Upper lobe of left lung (tissue), 6 donors: ENCODE data around the gene SNTG2. TPM values are rescaled to one million over a fixed set of nuclear protein-coding genes. Genes with fewer than 3 reads are reported as not detected.

ENCODE experiments used
- ATAC-seq, 2 donors: fragments of 200-7000 bp; cut with Tn5 transposase; one replicate each; pipeline ENCODE4 v1.9.1; 2022; ENCODE audit warnings: mild to moderate bottlenecking in 2 of 2, moderate library complexity in 2 of 2; ENCODE audit not compliant: low FRiP score in 2 of 2
- DNase-seq, 2 donors: peaks; one replicate each; pipeline ENCODE4 v3.0.0-alpha.2; 2019 to 2020
- H3K27ac ChIP-seq, 4 donors: fragments of 200-600 bp; sonication (generic); one replicate each; pipeline ENCODE4 v1.5.1; 2016 to 2019
- H3K27me3 ChIP-seq, 4 donors: fragments of 200-600 bp; sonication (generic); one replicate each; pipeline ENCODE4 v1.5.1; 2017 to 2019
- H3K36me3 ChIP-seq, 4 donors: fragments of 200-600 bp; sonication (generic); one replicate each; pipeline ENCODE4 v1.5.1; 2016 to 2019
- H3K4me1 ChIP-seq, 4 donors: fragments of 200-600 bp; sonication (generic); one replicate each; pipeline ENCODE4 v1.5.1; 2018 to 2019
- H3K4me3 ChIP-seq, 4 donors: fragments of 200-600 bp; sonication (generic); one replicate each; pipeline ENCODE4 v1.5.1; 2017 to 2019; ENCODE audit warnings: mild to moderate bottlenecking in 2 of 4, moderate library complexity in 1 of 4
- H3K9me3 ChIP-seq, 4 donors: fragments of 200-600 bp; sonication (generic); one replicate each; pipeline ENCODE4 v1.5.1; 2018 to 2019
- CTCF ChIP-seq, 6 experiments: fragments of 450-650 bp in 4 of 6; fragments of 200-600 bp in 2 of 6; sonication (generic) in 2 of 6; IDR thresholded peaks; one replicate each; pipeline ENCODE4 v1.5.1; 2016 to 2019; ENCODE audit warnings: antibody characterized with exemption in 6 of 6
- EP300 ChIP-seq, 4 donors: sonication (generic); formaldehyde crosslinking; IDR thresholded peaks; one replicate each; pipeline ENCODE4 v1.5.1; 2017; ENCODE audit warnings: antibody characterized with exemption in 4 of 4, control low read depth in 2 of 4
- POLR2A ChIP-seq, 4 donors: fragments of 450-650 bp; IDR thresholded peaks; one replicate each; pipeline ENCODE4 v1.5.1; 2016 to 2017; ENCODE audit warnings: antibody characterized with exemption in 4 of 4, mild to moderate bottlenecking in 2 of 4
- POLR2AphosphoS5 ChIP-seq, 2 donors: sonication (generic); formaldehyde crosslinking; IDR thresholded peaks; one replicate each; pipeline ENCODE4 v1.5.1; 2017; ENCODE audit warnings: antibody characterized with exemption in 2 of 2
- WGBS, 2 donors: methylation state at CpG; one replicate each; pipeline ENCODE4 v1.1.5; 2017 to 2018; 5-methylcytosine and 5-hydroxymethylcytosine counted together
- total RNA-seq, 6 donors: library from RNA; depleted of rRNA in 4 of 6; stranded (reverse); fragments of >200 nt in 4 of 6; gene quantifications; one replicate each; pipeline versions ENCODE4 v1.1.0 to v1.2.1, GENCODE V29; 2016 to 2021
- donor health status: DM: no; HTN: no; CAD: no; lungs with moderate emphysema.
- donor health status: DM: no; HTN: yes; CAD: no; lungs with severe emphysema.

Gene SNTG2
- total RNA-seq, 6 donors from 2014 or later: 1.1 to 13.6 (median 3.0) TPM

- ATAC-seq: no peak
- Histone ChIP-seq H3K27me3 (no peaks in the 10 kb centered on the region), H3K9me3 (no peaks in the 10 kb centered on the region), H3K27ac (no peak overlapping the region), H3K4me1 (peaks cover 0 to 3% (median 0%) of the 10 kb centered on the region in 4 donors), H3K4me3 (no peak overlapping the region), H3K36me3 (no peaks in the 10 kb centered on the region)
- DNase-seq: no peak
- 73 to 82% methylated on average over 7 of the region's 7 CpGs for WGBS, 2 donors
- TF ChIP-seq POLR2A (IDR thresholded peaks at IDR 0.05) (no peak), CTCF (IDR thresholded peaks at IDR 0.05) (no peak), POLR2AphosphoS5 (IDR thresholded peaks at IDR 0.05) (no peak)
Measured at GRCh38 chr2:1137264-1137663, 186.6 kb downstream of the SNTG2 start.

- no peaks in the 10 kb centered on the region for H3K9me3 ChIP-seq
- peaks cover 0 to 3% (median 0%) of the 10 kb centered on the region in 4 donors for H3K4me1 ChIP-seq
- no peak overlapping the region for H3K4me3 ChIP-seq
- WGBS, 2 donors: 69 to 82% methylated on average over 6 to 15 of the region's 15 CpGs
- no peaks in the 10 kb centered on the region for H3K27me3 ChIP-seq
- DNase-seq (peak in 1 of 2 donors; percentile 66), ATAC-seq (peak in 1 of 2 donors; percentile 28)
- H3K27ac ChIP-seq: no peak overlapping the region
- no peaks in the 10 kb centered on the region for H3K36me3 ChIP-seq
- TF ChIP-seq CTCF (IDR thresholded peaks at IDR 0.05) (no peak), POLR2AphosphoS5 (IDR thresholded peaks at IDR 0.05) (no peak), POLR2A (IDR thresholded peaks at IDR 0.05) (no peak), EP300 (IDR thresholded peaks at IDR 0.05) (no peak)
Measured at GRCh38 chr2:1137913-1138391, 187.3 kb downstream of the SNTG2 start.

- Histone ChIP-seq H3K9me3 (no peaks in the 10 kb centered on the region), H3K27ac (no peak overlapping the region), H3K4me3 (no peak overlapping the region), H3K36me3 (no peaks in the 10 kb centered on the region), H3K27me3 (no peaks in the 10 kb centered on the region), H3K4me1 (peaks cover 0 to 3% (median 0%) of the 10 kb centered on the region in 4 donors)
- TF ChIP-seq POLR2A (IDR thresholded peaks at IDR 0.05): no peak
- no peak for TF ChIP-seq EP300 (IDR thresholded peaks at IDR 0.05)
- peak; percentile 43 to 77 (median 68) for TF ChIP-seq CTCF (IDR thresholded peaks at IDR 0.05)
- ATAC-seq (peak in 1 of 2 donors; percentile 61), DNase-seq (peak in 1 of 2 donors; percentile 85)
- WGBS, 2 donors: 55% methylated on average over 11 to 17 of the region's 17 CpGs
Measured at GRCh38 chr2:1140389-1141003, 189.8 kb downstream of the SNTG2 start.

- peaks cover 0 to 3% (median 0%) of the 10 kb centered on the region in 4 donors for H3K4me1 ChIP-seq
- no peak overlapping the region for H3K4me3 ChIP-seq
- peak overlapping the region in 1 of 4 donors; percentile 44 for H3K27ac ChIP-seq
- ATAC-seq (no peak), DNase-seq (no peak)
- H3K9me3 ChIP-seq: no peaks in the 10 kb centered on the region
- no peak for TF ChIP-seq CTCF (IDR thresholded peaks at IDR 0.05)
- no peak for TF ChIP-seq EP300 (IDR thresholded peaks at IDR 0.05)
- peak in 1 of 2 donors; percentile 37 for TF ChIP-seq POLR2AphosphoS5 (IDR thresholded peaks at IDR 0.05)
- 50 to 56% methylated on average over 7 of the region's 7 CpGs for WGBS, 2 donors
- no peaks in the 10 kb centered on the region for H3K27me3 ChIP-seq
- no peaks in the 10 kb centered on the region for H3K36me3 ChIP-seq
Measured at GRCh38 chr2:1141079-1141478, 190.4 kb downstream of the SNTG2 start.

- DNase-seq (no peak), ATAC-seq (no peak)
- H3K4me1 ChIP-seq: no peaks in the 10 kb centered on the region
- no peaks in the 10 kb centered on the region for H3K9me3 ChIP-seq
- no peak overlapping the region for H3K4me3 ChIP-seq
- TF ChIP-seq EP300 (IDR thresholded peaks at IDR 0.05) (no peak), CTCF (IDR thresholded peaks at IDR 0.05) (no peak), POLR2AphosphoS5 (IDR thresholded peaks at IDR 0.05) (no peak), POLR2A (IDR thresholded peaks at IDR 0.05) (no peak)
- H3K27me3 ChIP-seq: no peaks in the 10 kb centered on the region
- no peaks in the 10 kb centered on the region for H3K36me3 ChIP-seq
- WGBS, 2 donors: 81 to 88% methylated on average over 1 of the region's 1 CpG
- H3K27ac ChIP-seq: no peak overlapping the region
Measured at GRCh38 chr2:1143129-1143528, 192.5 kb downstream of the SNTG2 start.
